C1 segment of cervical spinal cord (tissue), 14 donors: ENCODE data around the gene MALRD1.
"Not testable (repeated sequence)": the region's sequence is repeated elsewhere in the genome, so short reads cannot be mapped to it uniquely, and the experiment has no call there.

Experiments
- DNase-seq, 14 donors: peaks; one replicate each; lab custom pipeline; 2025; lab: John Stamatoyannopoulos, UW

The MALRD1 gene

GRCh38 chr10:19706904-19707303 lies 658.3 kb downstream of the MALRD1 start:
- DNase-seq: no peak

- DNase-seq: no peak
Measured at GRCh38 chr10:19707376-19707775, 658.8 kb downstream of the MALRD1 start.

- DNase-seq: no peak
Measured at GRCh38 chr10:19708031-19708430, 659.4 kb downstream of the MALRD1 start.

GRCh38 chr10:19710600-19710999 lies 662.0 kb downstream of the MALRD1 start:
- no peak for DNase-seq

- DNase-seq: no peak
Measured at GRCh38 chr10:19713159-19713558, 664.6 kb downstream of the MALRD1 start.

GRCh38 chr10:19713800-19714525 lies 665.4 kb downstream of the MALRD1 start:
- DNase-seq: peak in 5 of 14 donors; percentile 2 to 25 (median 19)

- DNase-seq: no peak
Measured at GRCh38 chr10:19719284-19719683, 670.7 kb downstream of the MALRD1 start.

GRCh38 chr10:19724287-19724686 lies 675.7 kb downstream of the MALRD1 start:
- DNase-seq: no peak

- DNase-seq: peak in 1 of 14 donors; percentile 3
Measured at GRCh38 chr10:19728376-19728775, 679.8 kb downstream of the MALRD1 start.

- no peak for DNase-seq
Measured at GRCh38 chr10:19728964-19729363, 680.4 kb downstream of the MALRD1 start.

GRCh38 chr10:19730167-19730906 lies 681.7 kb downstream of the MALRD1 start:
- no peak for DNase-seq

- DNase-seq: no peak
Measured at GRCh38 chr10:19730907-19731217, 682.3 kb downstream of the MALRD1 start.

GRCh38 chr10:19731560-19731959 lies 683.0 kb downstream of the MALRD1 start:
- no peak for DNase-seq

GRCh38 chr10:19738440-19738839 lies 689.8 kb downstream of the MALRD1 start:
- DNase-seq: no peak

GRCh38 chr10:19739232-19739631 lies 690.6 kb downstream of the MALRD1 start:
- DNase-seq: not testable (repeated sequence)

- not testable (repeated sequence) for DNase-seq
Measured at GRCh38 chr10:19742144-19742543, 693.5 kb downstream of the MALRD1 start.

GRCh38 chr10:19745672-19746071 lies 697.1 kb downstream of the MALRD1 start:
- no peak for DNase-seq

GRCh38 chr10:19749185-19749729 lies 700.7 kb downstream of the MALRD1 start:
- DNase-seq: no peak

GRCh38 chr10:19750972-19751371 lies 702.4 kb downstream of the MALRD1 start:
- DNase-seq: no peak

GRCh38 chr10:19756919-19757318 lies 708.3 kb downstream of the MALRD1 start:
- DNase-seq: peak in 1 of 14 donors; percentile 14

GRCh38 chr10:19762026-19762425 lies 713.4 kb downstream of the MALRD1 start:
- no peak for DNase-seq

GRCh38 chr10:19764111-19764510 lies 715.5 kb downstream of the MALRD1 start:
- no peak for DNase-seq

GRCh38 chr10:19767876-19768275 lies 719.3 kb downstream of the MALRD1 start:
- no peak for DNase-seq
